IMR-90 (cell line): ENCODE results near the gene RPUSD1. TPM values are rescaled to one million over a fixed set of nuclear protein-coding genes. Genes with fewer than 3 reads are reported as not detected.

ENCODE experiments used
- ATAC-seq: fragments of 200-7000 bp; cut with Tn5 transposase; 2 replicates; pipeline ENCODE4 v1.9.1; 2020; ENCODE audit warnings: low read depth, mild to moderate bottlenecking, moderate library complexity
- BruUV-seq: library from RNA; stranded (reverse); fragments of 400-500 nt; replicated peaks from 2 replicates; lab custom pipeline; 2021; lab: Mats Ljungman, UMichigan
- CTCF ChIA-PET: fragments of 300-600 bp; formaldehyde crosslinking; extraction: SDS; loops from one replicate; lab custom pipeline; 2021; ENCODE audit warnings: antibody characterized with exemption; lab: Yijun Ruan, JAX
- POLR2A ChIA-PET: fragments of 300-600 bp; sonication (Branson Sonifier 250); formaldehyde crosslinking; loops from one replicate; lab custom pipeline; 2022; ENCODE audit warnings: antibody characterized with exemption; ENCODE audit not compliant: unreplicated experiment; lab: Charles Lee
- DNase-seq: peaks from one replicate; pipeline ENCODE4 v3.0.0; 2013
- H2AFZ ChIP-seq: replicated peaks from 2 replicates; pipeline ENCODE3; 2013; ENCODE audit warnings: low read length, mild to moderate bottlenecking; ENCODE audit not compliant: poor library complexity
- H2AK5ac ChIP-seq: 2 replicates; pipeline ENCODE4 v1.6.1; 2013; ENCODE audit warnings: low read depth, low read length, inconsistent platforms
- H2AK9ac ChIP-seq: replicated peaks from 2 replicates; pipeline ENCODE3; 2013; ENCODE audit warnings: mild to moderate bottlenecking, low read depth, low read length, moderate library complexity; ENCODE audit not compliant: poor library complexity
- H2BK120ac ChIP-seq: 2 replicates; pipeline ENCODE4 v1.6.1; 2013; ENCODE audit warnings: low read depth, low read length, inconsistent platforms
- H2BK15ac ChIP-seq: 3 replicates; pipeline ENCODE4 v1.6.1; 2013; ENCODE audit warnings: low read depth, low read length, inconsistent platforms
- H2BK20ac ChIP-seq: 2 replicates; pipeline ENCODE4 v1.6.1; 2013; ENCODE audit warnings: low read depth, mild to moderate bottlenecking, inconsistent platforms, low read length, moderate library complexity
- H2BK5ac ChIP-seq: 2 replicates; pipeline ENCODE4 v1.6.1; 2013; ENCODE audit warnings: mild to moderate bottlenecking, low read depth, low read length, inconsistent platforms; ENCODE audit not compliant: poor library complexity, severe bottlenecking
- H3K14ac ChIP-seq: replicated peaks from 2 replicates; pipeline ENCODE4 v1.6.1; 2013; ENCODE audit warnings: low read depth, low read length, inconsistent platforms
- H3K18ac ChIP-seq: 2 replicates; pipeline ENCODE4 v1.6.1; 2013; ENCODE audit warnings: low read depth, low read length, control low read depth
- H3K23ac ChIP-seq: 2 replicates; pipeline ENCODE4 v1.6.1; 2013; ENCODE audit warnings: low read depth, low read length, inconsistent platforms
- H3K27ac ChIP-seq: 2 replicates; pipeline ENCODE4 v1.5.1; 2013; ENCODE audit warnings: mild to moderate bottlenecking, control low read depth, low read length; ENCODE audit not compliant: insufficient read depth
- H3K27me3 ChIP-seq: 2 replicates; pipeline ENCODE4 v1.6.1; 2013; ENCODE audit warnings: low read length; ENCODE audit not compliant: control insufficient read depth, insufficient read depth
- H3K36me3 ChIP-seq: 2 replicates; pipeline ENCODE4 v1.6.1; 2013; ENCODE audit warnings: low read length, mixed read lengths; ENCODE audit not compliant: control insufficient read depth, insufficient read depth
- H3K4ac ChIP-seq: 2 replicates; pipeline ENCODE4 v1.6.1; 2013; ENCODE audit warnings: low read depth, low read length, inconsistent platforms
- H3K4me1 ChIP-seq: 2 replicates; pipeline ENCODE4 v1.6.1; 2013; ENCODE audit warnings: low read length, mixed read lengths; ENCODE audit not compliant: control insufficient read depth, insufficient read depth
- H3K4me2 ChIP-seq: 2 replicates; pipeline ENCODE4 v1.6.1; 2013; ENCODE audit warnings: low read depth, mild to moderate bottlenecking, control low read depth, low read length, moderate library complexity
- H3K4me3 ChIP-seq: 2 replicates; pipeline ENCODE4 v1.5.1; 2013; ENCODE audit warnings: low read depth, mild to moderate bottlenecking, control low read depth, low read length, moderate library complexity; ENCODE audit not compliant: insufficient read depth
- H3K56ac ChIP-seq: 2 replicates; pipeline ENCODE4 v1.6.1; 2013; ENCODE audit warnings: low read length, inconsistent platforms; ENCODE audit not compliant: insufficient read depth; ENCODE audit errors: extremely low read depth
- H3K79me1 ChIP-seq, 2 experiments: 2 replicates each; pipeline ENCODE4 v1.6.1; 2013; ENCODE audit warnings: low read length in 2 of 2, inconsistent platforms in 1 of 2, low read depth in 1 of 2
- H3K9ac ChIP-seq: 2 replicates; pipeline ENCODE4 v1.6.1; 2013; ENCODE audit warnings: low read depth, low read length, control low read depth
- H3K9me1 ChIP-seq: 2 replicates; pipeline ENCODE4 v1.6.1; 2013; ENCODE audit warnings: low read length, inconsistent platforms; ENCODE audit not compliant: insufficient read depth
- H3K9me3 ChIP-seq: 2 replicates; pipeline ENCODE4 v1.6.1; 2013; ENCODE audit warnings: low read length; ENCODE audit not compliant: control insufficient read depth, insufficient read depth
- H4K20me1 ChIP-seq: 2 replicates; pipeline ENCODE4 v1.6.1; 2013; ENCODE audit warnings: low read length, inconsistent platforms; ENCODE audit not compliant: insufficient read depth
- H4K5ac ChIP-seq: 2 replicates; pipeline ENCODE4 v1.6.1; 2013; ENCODE audit warnings: mild to moderate bottlenecking, low read depth, low read length, control low read depth
- H4K8ac ChIP-seq, 2 experiments: 2 replicates each; pipeline ENCODE4 v1.6.1; 2013; ENCODE audit warnings: low read depth in 2 of 2, low read length in 2 of 2, control low read depth in 1 of 2, inconsistent platforms in 1 of 2
- H4K91ac ChIP-seq: 2 replicates; pipeline ENCODE4 v1.6.1; 2013; ENCODE audit warnings: low read depth, low read length, inconsistent platforms; ENCODE audit not compliant: insufficient read depth
- NFE2L2 ChIP-seq: fragments of 150-350 bp; IDR thresholded peaks from 2 replicates; pipeline ENCODE4 v1.6.1; 2016; ENCODE audit warnings: low read depth, mild to moderate bottlenecking, low read length
- RCOR1 ChIP-seq: IDR thresholded peaks from 2 replicates; pipeline ENCODE4 v1.6.1; 2012; ENCODE audit warnings: mild to moderate bottlenecking, low read length, improper control_type of control experiment; ENCODE audit not compliant: insufficient replicate concordance
- SMC3 ChIP-seq: fragments of 150-350 bp; IDR thresholded peaks from 2 replicates; pipeline ENCODE4 v1.6.1; 2016; ENCODE audit warnings: low read depth, mild to moderate bottlenecking, antibody characterized with exemption, low read length, moderate library complexity
- WGBS, 2 experiments: methylation state at CpG; one replicate each; pipeline versions ENCODE4 v1.1.5 to v1.1.7; 2013; ENCODE audit warnings: missing lambda C conversion rate in 2 of 2; ENCODE audit not compliant: insufficient read length in 1 of 2; ENCODE audit errors: extremely low coverage in 2 of 2; 5-methylcytosine and 5-hydroxymethylcytosine counted together
- dilution Hi-C: fragments of 300-500 bp; cut with HindIII; formaldehyde crosslinking; loops from one replicate; pipeline ENCODE4 v1.14.3; 2018; ENCODE audit warnings: low sequenced_read_pairs; ENCODE audit not compliant: unreplicated experiment
- in situ Hi-C: fragments of 300-500 bp; cut with MboI; formaldehyde crosslinking; loops from 3 replicates; pipeline ENCODE4 v1.14.3; 2019; ENCODE audit warnings: low sequenced_read_pairs, inconsistent platforms, mixed read lengths
- intact Hi-C: fragments of 100-400 bp; cut with micrococcal nuclease; formaldehyde crosslinking; loops from 2 replicates; pipeline ENCODE4 v1.10.0; 2022
- polyA plus RNA-seq, 3 experiments: library from polyadenylated mRNA; depleted of rRNA; stranded (reverse); fragments of >200 nt; gene quantifications; 2 replicates each; pipeline ENCODE4 v1.2.3, GENCODE V29; 2012; ENCODE audit warnings: low replicate concordance in 1 of 3
- total RNA-seq: library from RNA; depleted of rRNA; stranded (reverse); fragments of >200 nt; gene quantifications from 2 replicates; pipeline ENCODE4 v1.2.3, GENCODE V29; 2012

The RPUSD1 gene
- total and polyA plus RNA-seq, 2 of the 4 experiments (the other 2 are of a cell fraction) = 13.1 to 32.3 TPM

DNA sequence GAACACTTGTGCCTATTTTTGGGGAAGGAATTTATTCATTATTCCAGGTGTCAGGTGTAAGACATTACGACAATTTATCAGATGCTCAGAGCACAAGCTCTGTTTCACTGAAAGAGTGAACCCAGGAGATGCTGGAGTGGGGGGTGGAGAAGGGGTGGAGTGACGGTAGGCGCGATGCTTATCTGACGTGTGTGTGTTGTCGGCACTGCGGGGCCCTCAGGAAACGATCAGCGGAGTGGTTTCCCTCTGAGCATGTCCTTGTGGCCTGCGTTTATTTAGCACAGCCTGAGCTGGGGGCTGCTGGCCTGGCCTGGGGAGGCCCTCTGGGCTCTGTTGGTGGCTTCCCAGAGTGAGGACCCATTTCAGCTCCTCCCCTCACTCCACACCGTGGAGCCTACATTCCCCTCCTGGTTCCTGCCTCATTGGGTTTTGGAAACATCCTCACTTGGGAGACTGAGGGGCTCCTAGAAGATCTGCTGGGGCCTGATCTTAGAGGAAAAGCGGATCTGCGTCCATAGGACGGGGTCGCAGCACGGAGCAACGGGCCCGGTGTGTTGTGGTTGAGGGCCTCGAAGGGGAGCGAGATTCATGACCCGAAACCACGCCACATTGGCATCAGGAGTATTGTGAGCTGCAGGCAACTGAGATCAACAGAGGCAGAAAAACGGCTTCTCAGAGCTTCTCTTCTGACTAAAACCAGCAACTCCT is 31.3 kb upstream of the RPUSD1 start:
- Histone ChIP-seq H3K9ac (no peak overlapping the region), H3K9me3 (no peaks in the 10 kb centered on the region; the same call in 1 of the 2 replicates), H2BK5ac (no peak overlapping the region), H2AK9ac (no peak overlapping the region), H2BK20ac (no peak overlapping the region), H2BK120ac (no peak overlapping the region), H3K4me2 (no peak overlapping the region), H3K9me1 (no peaks in the 10 kb centered on the region), H4K5ac (no peak overlapping the region), H4K20me1 (no peaks in the 10 kb centered on the region), H3K27me3 (peaks cover 32% of the 10 kb centered on the region), H3K36me3 (no peaks in the 10 kb centered on the region), H3K18ac (no peak overlapping the region), H3K4me3 (no peak overlapping the region), H3K23ac (no peak overlapping the region), H2AFZ (no peak overlapping the region), H3K79me1 (no peaks in the 10 kb centered on the region), H3K14ac (no peak overlapping the region), H2AK5ac (no peak overlapping the region), H4K91ac (no peak overlapping the region), H3K4ac (no peak overlapping the region), H3K56ac (no peak overlapping the region; the same call in 1 of the 2 replicates), H3K27ac (no peak overlapping the region), H3K4me1 (no peaks in the 10 kb centered on the region), H4K8ac (no peak overlapping the region), H2BK15ac (no peak overlapping the region)
- POLR2A ChIA-PET = no interaction called here
- dilution Hi-C loops (no loop called here), intact Hi-C loops (no loop called here), in situ Hi-C loops (loop anchor here (25.0 kb wide), 1 partner anchor 393 kb away; no protein-coding TSS in a partner anchor)
- no TSS peak for BruUV-seq
- CTCF ChIA-PET = no interaction called here
- DNase-seq (no peak), ATAC-seq (no peak)
- 66% methylated on average over 14 of the region's 23 CpGs; no CpG with 5 or more reads in 1 of the 2 experiments for WGBS, 2 experiments
- TF ChIP-seq RCOR1 (no peak), SMC3 (no peak), NFE2L2 (no peak)
